ENCODE data around the gene GMIP.
A peak's percentile ranks its signal among the peaks of the same experiment; 100 is the strongest.

GMIP gene

GRCh38 chr19:19635313-19635702 is 8.1 kb downstream of the GMIP start:
- no peak for DNase-seq (ENCODE audit: low read depth)

DNA sequence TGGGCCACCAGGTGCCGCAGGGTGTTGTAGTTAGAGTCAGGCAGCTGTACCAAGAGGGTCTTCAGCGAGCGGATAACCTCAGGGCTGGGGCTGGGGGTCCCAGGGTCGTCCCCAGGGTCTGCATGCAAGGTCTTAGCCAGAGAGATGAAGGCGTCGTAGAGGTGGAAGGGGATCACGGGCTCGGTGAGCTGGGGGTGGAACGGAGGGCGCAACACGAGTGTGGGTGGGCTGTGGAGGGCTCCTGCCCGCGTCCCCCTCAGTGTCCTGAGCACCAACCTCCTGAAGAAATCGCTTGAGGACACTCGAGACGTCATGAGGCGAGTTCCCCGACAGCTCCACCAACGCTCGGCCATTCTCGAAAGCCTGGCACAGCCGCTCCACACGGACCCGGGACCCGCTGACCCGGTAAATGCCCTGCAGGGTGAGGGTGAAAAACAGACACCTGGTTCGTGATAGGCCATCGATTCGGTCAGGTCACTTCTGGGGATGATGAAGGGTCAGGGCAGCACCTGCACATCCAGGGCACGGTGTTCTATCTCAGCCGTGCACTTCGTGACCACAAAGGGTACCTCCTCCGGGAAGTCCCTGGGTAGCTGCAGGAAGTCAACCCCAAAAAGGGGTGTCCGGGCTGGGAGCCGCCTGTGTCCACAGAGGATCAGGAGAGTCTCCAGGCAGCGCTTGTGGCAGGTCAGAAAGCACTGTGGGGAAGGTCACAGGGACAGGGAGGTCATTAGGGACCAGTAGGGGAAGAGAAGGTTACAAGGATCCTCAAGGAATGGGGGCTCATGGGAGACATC is 8.7 kb downstream of the GMIP start:
- DNase-seq (ENCODE audit: low read depth): no peak

DNA sequence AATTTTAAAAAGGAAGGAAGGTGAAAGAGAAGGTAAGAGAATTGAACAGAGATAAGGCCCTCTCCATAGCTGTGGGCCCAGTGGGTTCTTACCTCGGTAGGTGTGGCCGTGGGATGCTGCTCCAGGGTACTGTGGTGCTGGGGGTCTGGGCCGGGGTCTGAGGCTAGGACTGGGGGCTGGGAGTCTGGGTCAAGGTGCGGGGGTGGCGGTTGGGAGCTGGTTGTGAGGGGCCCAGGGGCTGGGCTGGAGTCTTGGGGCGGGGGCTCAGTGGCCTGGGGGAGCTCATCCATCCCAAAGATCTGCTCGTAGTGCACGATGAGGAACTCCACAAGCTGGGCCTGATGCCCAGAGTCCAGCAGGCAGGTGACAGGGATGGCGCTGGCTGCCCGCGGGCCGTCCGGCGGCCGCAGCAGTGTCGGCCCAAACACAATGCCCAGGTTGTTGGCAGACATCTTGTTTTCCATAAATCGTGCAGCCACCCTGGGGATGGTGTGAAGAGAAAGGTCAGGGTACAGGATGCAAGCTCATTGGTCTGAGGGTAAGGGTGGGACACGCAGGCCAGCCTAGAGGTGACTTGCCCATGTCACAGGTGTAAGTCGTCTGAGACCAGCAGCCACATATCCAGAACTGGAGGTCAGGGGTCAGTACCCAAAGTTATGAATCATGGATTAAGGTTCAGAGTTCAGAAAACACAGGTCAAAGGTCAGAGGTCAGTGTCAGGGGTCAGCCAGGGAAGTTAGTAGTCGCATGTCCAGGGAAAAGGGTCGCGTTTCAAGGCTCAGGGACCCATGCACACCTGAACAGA is 9.5 kb downstream of the GMIP start:
- no peak for DNase-seq (ENCODE audit: low read depth)

- DNase-seq (ENCODE audit: low read depth): no peak
These were observed 10.8 kb downstream of the GMIP start for GRCh38 chr19:19632661-19633060.

- DNase-seq (ENCODE audit: low read depth): no peak
These were observed 12.1 kb downstream of the GMIP start for GRCh38 chr19:19631346-19631745.

DNA sequence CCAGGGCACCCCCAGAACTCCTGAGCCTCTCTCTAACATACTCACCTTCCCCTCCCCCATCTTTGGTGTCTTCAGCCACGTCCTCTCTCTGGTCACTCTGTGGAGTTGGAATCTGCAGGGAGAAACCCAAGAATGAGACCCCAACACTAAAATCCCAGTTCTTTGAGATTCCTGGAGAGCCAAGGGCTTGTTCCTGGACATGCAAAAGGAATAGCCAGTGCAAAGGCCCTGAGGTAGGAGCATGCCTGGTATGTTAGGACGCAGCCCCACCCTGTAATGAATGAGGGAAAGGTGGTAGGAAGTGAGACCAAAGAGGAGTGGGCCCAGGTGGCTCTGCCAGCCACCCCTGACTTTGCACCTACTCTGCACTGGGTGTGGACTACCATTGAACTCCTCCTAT is 13.0 kb downstream of the GMIP start:
- no peak for DNase-seq (ENCODE audit: low read depth)

GRCh38 chr19:19630062-19630414 is 13.4 kb downstream of the GMIP start:
- DNase-seq (ENCODE audit: low read depth): no peak

- DNase-seq (ENCODE audit: low read depth): no peak
These were observed 14.8 kb downstream of the GMIP start for GRCh38 chr19:19628501-19629134.

- DNase-seq (ENCODE audit: low read depth): no peak
These were observed 15.6 kb downstream of the GMIP start, which contains the start of gene LPAR2 for GRCh38 chr19:19627621-19628500. Gene LPAR2 (minus strand): TSS chr19:19628220. CDS start chr19:19627275, 945 bp downstream.

GRCh38 chr19:19626516-19627472 is 16.7 kb downstream of the GMIP start:
- DNase-seq (ENCODE audit: low read depth): no peak

GRCh38 chr19:19624032-19624570 is 19.4 kb downstream of the GMIP start:
- DNase-seq (ENCODE audit: low read depth): no peak

DNA sequence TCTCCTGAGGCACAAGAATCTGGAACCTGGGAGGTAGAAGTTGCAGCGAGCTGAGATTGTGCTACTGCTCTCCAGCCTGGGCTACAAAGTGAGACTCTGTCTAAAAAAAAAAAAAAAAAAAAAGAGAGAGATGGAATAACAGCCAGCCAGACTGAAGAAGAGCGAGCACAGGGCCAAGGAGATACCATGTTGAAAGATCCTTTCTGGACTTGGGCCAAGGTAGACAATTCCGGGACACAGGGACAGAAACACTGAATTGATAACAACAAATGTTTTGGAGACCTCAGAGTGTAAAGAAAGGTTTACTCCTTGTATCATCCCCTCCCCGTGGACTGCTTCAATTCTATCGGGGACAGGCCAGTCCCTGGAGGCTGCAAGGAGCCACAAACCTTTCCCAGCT is 20.1 kb downstream of the GMIP start:
- DNase-seq (ENCODE audit: low read depth): no peak

DNA sequence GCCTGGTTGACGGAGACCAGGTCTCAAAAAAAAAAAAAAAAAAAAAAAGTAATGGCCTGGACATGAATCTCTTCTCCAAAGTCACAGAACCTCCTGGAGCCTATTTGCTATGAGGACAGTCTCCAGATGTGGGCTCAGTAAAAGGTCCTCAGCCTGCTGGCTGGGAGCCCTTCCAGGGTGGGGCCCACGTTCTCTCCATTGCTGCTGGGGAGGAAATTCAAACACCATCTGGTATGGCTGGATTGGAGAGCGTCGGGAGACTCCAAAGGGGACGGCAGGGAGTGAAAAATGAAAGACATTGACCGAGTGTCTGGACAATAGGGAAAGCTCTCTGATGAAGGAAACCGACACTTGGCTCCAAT is 23.6 kb downstream of the GMIP start:
- no peak for DNase-seq (ENCODE audit: low read depth)

GRCh38 chr19:19619181-19619848 is 24.1 kb downstream of the GMIP start:
- no peak for DNase-seq (ENCODE audit: low read depth)

- peak; percentile 63 for DNase-seq (ENCODE audit: low read depth)
These were observed 25.0 kb downstream of the GMIP start, which contains the start of gene PBX4 for GRCh38 chr19:19618219-19619051. Gene PBX4 (minus strand): TSS chr19:19618687. CDS start chr19:19618629, 58 bp downstream.

DNA sequence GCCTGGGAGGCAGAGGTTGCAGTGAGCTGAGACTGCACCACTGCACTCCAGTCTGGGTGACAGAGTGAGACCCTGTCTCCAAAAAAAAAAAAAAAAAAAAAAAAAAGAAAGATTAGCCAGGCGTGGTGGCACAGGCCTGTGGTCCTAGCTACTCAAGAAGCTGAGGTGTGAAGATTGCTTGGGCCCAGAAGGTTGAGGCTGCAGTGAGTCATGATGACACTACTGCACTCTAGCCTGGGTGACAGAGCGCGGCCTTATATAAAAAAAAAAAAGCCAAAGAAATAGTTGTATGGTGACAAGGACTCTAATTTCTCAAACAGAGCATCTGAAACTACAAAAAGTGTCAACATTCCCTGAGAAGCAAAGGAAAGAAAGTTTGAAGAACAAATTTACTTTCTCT is 28.4 kb downstream of the GMIP start:
- DNase-seq (ENCODE audit: low read depth): peak; percentile 30

GRCh38 chr19:19613506-19613905 is 30.0 kb downstream of the GMIP start:
- no peak for DNase-seq (ENCODE audit: low read depth)

GRCh38 chr19:19610376-19611202 is 32.9 kb downstream of the GMIP start:
- DNase-seq (ENCODE audit: low read depth): no peak

All from HS-5 (cell line).